Fibroblast of lung (primary cell): Measurements from ENCODE around the gene CAMTA1. TPM values are rescaled to one million over a fixed set of nuclear protein-coding genes. Genes with fewer than 3 reads are reported as not detected.

Experiments used
- DNase-seq, 2 donors: peaks; one replicate each; pipeline versions ENCODE4 v3.0.0 to v3.0.0-alpha.2; 2010; ENCODE audit warnings: low read depth in 2 of 2
- H2AFZ ChIP-seq: 2 replicates; pipeline ENCODE4 v1.5.1; 2012; ENCODE audit warnings: low read length, control low read depth, inconsistent platforms
- H3K27ac ChIP-seq: 2 replicates; pipeline ENCODE4 v1.5.1; 2011; ENCODE audit warnings: low read length, control low read depth; ENCODE audit not compliant: insufficient read depth
- H3K27me3 ChIP-seq: 2 replicates; pipeline ENCODE4 v1.5.1; 2011; ENCODE audit warnings: mild to moderate bottlenecking, low read length; ENCODE audit not compliant: control insufficient read depth, insufficient read depth
- H3K36me3 ChIP-seq: 2 replicates; pipeline ENCODE4 v1.5.1; 2011; ENCODE audit warnings: low read length; ENCODE audit not compliant: control insufficient read depth, insufficient read depth
- H3K4me1 ChIP-seq: 2 replicates; pipeline ENCODE4 v1.5.1; 2011; ENCODE audit warnings: low read length; ENCODE audit not compliant: control insufficient read depth, insufficient read depth; ENCODE audit errors: extremely low read depth
- H3K4me2 ChIP-seq: 2 replicates; pipeline ENCODE4 v1.5.1; 2011; ENCODE audit warnings: low read length, control low read depth; ENCODE audit not compliant: insufficient read depth; ENCODE audit errors: extremely low read depth
- H3K4me3 ChIP-seq, 4 experiments: fragments of 200-600 bp in 1 of 4; sonication (generic) in 1 of 4; replicated peaks in 1 of 4; 2 replicates each; pipeline ENCODE4 v1.5.1; 2011 to 2016; ENCODE audit warnings: low read length in 4 of 4, low read depth in 3 of 4, mild to moderate bottlenecking in 3 of 4, control low read depth in 2 of 4, inconsistent platforms in 1 of 4, mixed read lengths in 1 of 4; ENCODE audit not compliant: insufficient read depth in 1 of 4; ENCODE audit errors: control extremely low read depth in 1 of 4
- H3K79me2 ChIP-seq: 2 replicates; pipeline ENCODE4 v1.5.1; 2012; ENCODE audit warnings: mild to moderate bottlenecking, low read length, inconsistent platforms; ENCODE audit not compliant: control insufficient read depth, insufficient read depth
- H3K9ac ChIP-seq: 2 replicates; pipeline ENCODE4 v1.5.1; 2011; ENCODE audit warnings: mild to moderate bottlenecking, low read length, control low read depth; ENCODE audit not compliant: insufficient read depth
- H3K9me3 ChIP-seq: 2 replicates; pipeline ENCODE4 v1.5.1; 2012; ENCODE audit warnings: low read depth, low read length; ENCODE audit not compliant: control insufficient read depth, insufficient read depth
- H4K20me1 ChIP-seq: 2 replicates; pipeline ENCODE4 v1.5.1; 2011; ENCODE audit warnings: low read length; ENCODE audit not compliant: control insufficient read depth, insufficient read depth; ENCODE audit errors: extremely low read depth
- EZH2 ChIP-seq: IDR thresholded peaks from 2 replicates; pipeline ENCODE4 v1.5.1; 2012; ENCODE audit warnings: low read length, control low read depth, mild to moderate bottlenecking; ENCODE audit errors: missing control alignments
- polyA plus RNA-seq, 2 donors: library from polyadenylated mRNA; depleted of rRNA in 1 of 2; stranded (reverse) in 1 of 2; unstranded in 1 of 2; fragments of >200 nt; gene quantifications; 2 replicates each; pipeline ENCODE4 v1.2.1, GENCODE V29; 2011 to 2012; ENCODE audit warnings: missing spikeins in 1 of 2
- total RNA-seq: library from RNA; depleted of rRNA; stranded (reverse); fragments of >200 nt; gene quantifications from 2 replicates; pipeline ENCODE4 v1.2.1, GENCODE V29; 2014
- TF ChIP-seq, protein P1 (sequence below), 2 donors: IDR thresholded peaks in 1 of 2; conservative IDR thresholded peaks in 1 of 2; 1 replicate in 1 of 2; 2 replicates in 1 of 2; pipeline ENCODE4 v1.5.1; 2011 to 2012; ENCODE audit warnings: low read length in 2 of 2, control low read depth in 1 of 2, inconsistent platforms in 1 of 2, low read depth in 1 of 2, mild to moderate bottlenecking in 1 of 2

The CAMTA1 gene
- total and polyA plus RNA-seq, 2 donors (not counting 1 experiment from before 2014, with no cell fraction given): 47.6 to 86.0 TPM

GRCh38 chr1:7348580-7348979 lies 563.3 kb downstream of the CAMTA1 start:
- Histone ChIP-seq H3K27ac (no peak overlapping the region), H3K4me1 (no peaks in the 10 kb centered on the region), H3K4me2 (no peak overlapping the region), H2AFZ (no peak overlapping the region), H3K9ac (no peak overlapping the region), H3K36me3 (no peaks in the 10 kb centered on the region), H3K9me3 (no peaks in the 10 kb centered on the region), H3K4me3 (no peak overlapping the region), H3K27me3 (no peaks in the 10 kb centered on the region), H3K79me2 (no peaks in the 10 kb centered on the region), H4K20me1 (no peaks in the 10 kb centered on the region)
- TF ChIP-seq EZH2: no peak
- TF ChIP-seq, protein P1, sequence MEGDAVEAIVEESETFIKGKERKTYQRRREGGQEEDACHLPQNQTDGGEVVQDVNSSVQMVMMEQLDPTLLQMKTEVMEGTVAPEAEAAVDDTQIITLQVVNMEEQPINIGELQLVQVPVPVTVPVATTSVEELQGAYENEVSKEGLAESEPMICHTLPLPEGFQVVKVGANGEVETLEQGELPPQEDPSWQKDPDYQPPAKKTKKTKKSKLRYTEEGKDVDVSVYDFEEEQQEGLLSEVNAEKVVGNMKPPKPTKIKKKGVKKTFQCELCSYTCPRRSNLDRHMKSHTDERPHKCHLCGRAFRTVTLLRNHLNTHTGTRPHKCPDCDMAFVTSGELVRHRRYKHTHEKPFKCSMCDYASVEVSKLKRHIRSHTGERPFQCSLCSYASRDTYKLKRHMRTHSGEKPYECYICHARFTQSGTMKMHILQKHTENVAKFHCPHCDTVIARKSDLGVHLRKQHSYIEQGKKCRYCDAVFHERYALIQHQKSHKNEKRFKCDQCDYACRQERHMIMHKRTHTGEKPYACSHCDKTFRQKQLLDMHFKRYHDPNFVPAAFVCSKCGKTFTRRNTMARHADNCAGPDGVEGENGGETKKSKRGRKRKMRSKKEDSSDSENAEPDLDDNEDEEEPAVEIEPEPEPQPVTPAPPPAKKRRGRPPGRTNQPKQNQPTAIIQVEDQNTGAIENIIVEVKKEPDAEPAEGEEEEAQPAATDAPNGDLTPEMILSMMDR (conservative IDR thresholded peaks at IDR 0.05 in 1 of 2, IDR thresholded peaks at IDR 0.05 in 1 of 2; ENCODE audit: low read depth in 1 of 2, low read length in 2 of 2): no peak
- no peak for DNase-seq

GRCh38 chr1:7350804-7351203 lies 565.5 kb downstream of the CAMTA1 start:
- Histone ChIP-seq H3K27me3 (no peaks in the 10 kb centered on the region), H3K27ac (no peak overlapping the region), H3K9ac (no peak overlapping the region), H3K4me1 (no peaks in the 10 kb centered on the region), H3K4me2 (no peak overlapping the region), H3K36me3 (no peaks in the 10 kb centered on the region), H3K4me3 (no peak overlapping the region), H3K79me2 (no peaks in the 10 kb centered on the region), H2AFZ (no peak overlapping the region), H4K20me1 (no peaks in the 10 kb centered on the region), H3K9me3 (no peaks in the 10 kb centered on the region)
- TF ChIP-seq, protein P1 (conservative IDR thresholded peaks at IDR 0.05 in 1 of 2, IDR thresholded peaks at IDR 0.05 in 1 of 2; ENCODE audit: low read depth in 1 of 2, low read length in 2 of 2): no peak
- no peak for TF ChIP-seq EZH2
- DNase-seq: no peak

GRCh38 chr1:7351649-7352048 lies 566.4 kb downstream of the CAMTA1 start:
- no peaks in the 10 kb centered on the region for H3K4me1 ChIP-seq

More at GRCh38 chr1:7351649-7352048, 566.4 kb downstream of the CAMTA1 start:
- Histone ChIP-seq H3K4me2 (no peak overlapping the region), H4K20me1 (no peaks in the 10 kb centered on the region), H3K79me2 (no peaks in the 10 kb centered on the region), H3K9me3 (no peaks in the 10 kb centered on the region), H3K4me3 (no peak overlapping the region), H3K27me3 (no peaks in the 10 kb centered on the region), H3K9ac (no peak overlapping the region), H2AFZ (no peak overlapping the region), H3K27ac (no peak overlapping the region), H3K36me3 (no peaks in the 10 kb centered on the region)
- TF ChIP-seq, protein P1 (conservative IDR thresholded peaks at IDR 0.05 in 1 of 2, IDR thresholded peaks at IDR 0.05 in 1 of 2; ENCODE audit: low read depth in 1 of 2, low read length in 2 of 2): no peak
- TF ChIP-seq EZH2: no peak
- DNase-seq: no peak
